HUES64 (cell line): Measurements from ENCODE around the gene MAP4K2.

ENCODE experiments used
- H3K27ac ChIP-seq: 2 replicates; pipeline ENCODE4 v1.7.0; 2013; ENCODE audit warnings: low read depth, low read length, inconsistent platforms
- H3K27me3 ChIP-seq: 2 replicates; pipeline ENCODE4 v1.6.1; 2013; ENCODE audit warnings: mild to moderate bottlenecking, low read length; ENCODE audit not compliant: insufficient read depth
- H3K36me3 ChIP-seq: 2 replicates; pipeline ENCODE4 v1.6.1; 2013; ENCODE audit warnings: mild to moderate bottlenecking, low read length; ENCODE audit not compliant: insufficient read depth
- H3K4me1 ChIP-seq: 2 replicates; pipeline ENCODE4 v1.6.1; 2013; ENCODE audit warnings: mild to moderate bottlenecking, low read length, moderate library complexity; ENCODE audit not compliant: insufficient read depth
- H3K4me3 ChIP-seq: 2 replicates; pipeline ENCODE4 v1.5.1; 2013; ENCODE audit warnings: mild to moderate bottlenecking, low read length, moderate library complexity
- H3K9ac ChIP-seq: 2 replicates; pipeline ENCODE4 v1.6.1; 2013; ENCODE audit warnings: mild to moderate bottlenecking, low read depth, low read length
- H3K9me3 ChIP-seq: 2 replicates; pipeline ENCODE4 v1.6.1; 2013; ENCODE audit warnings: low read depth, low read length; ENCODE audit not compliant: insufficient read depth
- WGBS: fragments of 150-250, 120-280 bp; methylation state at CpG from one replicate; pipeline ENCODE4 v1.1.7; 2013; ENCODE audit warnings: missing lambda C conversion rate; 5-methylcytosine and 5-hydroxymethylcytosine counted together

The MAP4K2 gene

DNA sequence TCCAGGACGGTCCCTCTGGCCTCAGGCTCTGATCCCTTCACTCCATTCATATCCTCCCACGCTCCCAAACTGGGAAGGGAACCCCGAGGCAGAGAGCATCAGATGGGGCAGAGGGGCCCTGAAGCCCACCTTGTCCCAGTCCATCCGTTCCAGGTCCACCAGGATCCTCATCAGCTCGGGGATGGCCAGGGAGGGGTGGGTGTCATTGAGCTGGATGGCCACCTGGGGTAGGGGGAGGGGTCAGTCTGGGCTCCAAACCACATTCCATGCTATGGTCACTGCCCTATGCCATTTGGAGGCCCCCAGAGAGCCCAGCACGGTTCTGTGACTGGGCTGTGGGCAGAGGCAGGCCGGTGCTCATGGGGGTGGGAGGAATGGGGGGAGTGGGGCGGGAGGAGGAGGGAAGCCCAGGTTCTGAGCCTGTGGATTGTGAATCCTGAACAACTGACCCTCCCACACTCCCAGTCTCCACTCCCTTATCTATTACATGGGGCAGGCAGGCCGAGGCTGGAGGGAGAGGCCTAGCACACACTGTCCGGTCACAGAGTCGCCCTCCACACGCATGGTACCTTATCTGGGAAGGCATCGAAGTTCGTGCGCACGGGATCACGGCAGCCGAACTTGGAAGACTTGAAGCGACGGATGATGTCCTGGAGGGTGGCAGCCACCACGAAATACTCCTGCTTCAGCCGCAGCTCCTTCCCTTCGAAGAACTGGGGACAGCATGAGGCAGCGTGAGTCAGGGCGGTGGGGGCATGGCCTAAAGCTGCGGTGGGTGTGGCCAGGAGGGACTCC lies 48.7 kb downstream of the MAP4K2 start:
- Histone ChIP-seq H3K9ac (no peak overlapping the region), H3K27me3 (no peaks in the 10 kb centered on the region), H3K27ac (no peak overlapping the region), H3K4me3 (no peak overlapping the region), H3K36me3 (no peaks in the 10 kb centered on the region), H3K4me1 (peaks cover 3% of the 10 kb centered on the region; the same call in 1 of the 2 replicates), H3K9me3 (no peaks in the 10 kb centered on the region)
- WGBS, result 87% methylated on average over 25 of the region's 26 CpGs

DNA sequence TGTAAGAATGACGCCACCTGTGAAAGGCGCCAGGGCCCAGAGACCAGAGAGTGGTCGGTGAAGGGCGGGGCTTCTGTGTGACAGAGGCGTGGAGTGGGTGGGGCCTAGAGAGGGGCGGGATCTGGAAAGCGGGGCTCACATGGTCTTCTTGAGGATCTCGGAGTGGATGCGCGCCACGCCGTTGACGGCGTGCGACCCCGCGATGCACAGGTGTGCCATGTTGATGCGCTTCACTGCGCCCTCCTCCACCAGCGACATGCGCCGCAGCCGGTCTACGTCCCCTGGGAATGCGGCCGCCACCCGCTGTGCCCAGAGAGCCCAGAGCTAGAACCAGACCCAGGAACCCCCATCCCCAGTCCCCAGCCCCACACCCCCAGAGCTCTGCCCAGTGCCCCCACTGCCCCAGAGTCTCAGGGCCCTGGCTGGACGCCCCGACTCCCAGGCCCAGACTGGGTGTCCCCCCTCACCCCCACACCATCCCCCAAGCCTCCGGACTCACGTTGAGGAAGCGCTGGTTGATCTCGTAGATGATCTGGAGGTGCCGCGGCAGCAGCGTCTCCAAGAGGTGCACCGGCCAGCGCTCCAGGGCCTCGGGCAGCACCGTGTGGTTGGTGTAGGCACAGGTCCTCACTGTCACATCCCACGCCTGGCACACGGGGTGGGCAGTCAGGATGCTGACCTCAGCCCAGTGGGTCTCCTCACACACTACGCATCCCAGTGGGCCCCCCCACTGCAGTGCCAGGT lies 49.5 kb downstream of the MAP4K2 start:
- Histone ChIP-seq H3K27me3 (no peaks in the 10 kb centered on the region), H3K36me3 (no peaks in the 10 kb centered on the region), H3K9me3 (no peaks in the 10 kb centered on the region), H3K27ac (no peak overlapping the region), H3K9ac (no peak overlapping the region), H3K4me3 (no peak overlapping the region), H3K4me1 (no peaks in the 10 kb centered on the region)
- WGBS, result 94% methylated on average over 43 of the region's 43 CpGs

DNA sequence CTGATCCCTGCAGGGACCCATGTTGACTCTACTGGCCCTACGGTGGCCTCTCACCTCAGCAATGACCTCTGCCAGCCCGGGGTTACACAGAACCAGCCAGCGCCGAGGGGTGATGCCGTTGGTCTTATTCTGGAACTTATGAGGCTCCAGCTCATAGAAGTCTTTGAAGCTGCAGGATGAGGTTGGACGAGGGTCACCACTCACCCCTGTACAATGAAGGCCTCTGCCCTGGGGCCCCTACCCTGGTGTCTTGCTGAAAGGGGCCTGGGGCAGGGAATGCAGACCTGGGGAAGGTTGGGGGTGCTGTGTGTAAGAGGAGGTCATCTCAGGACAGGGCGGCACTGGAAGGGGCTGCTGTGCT lies 50.0 kb downstream of the MAP4K2 start:
- WGBS, result 93% methylated on average over 7 of the region's 7 CpGs
- Histone ChIP-seq H3K9ac (no peak overlapping the region), H3K36me3 (no peaks in the 10 kb centered on the region), H3K4me3 (no peak overlapping the region), H3K27me3 (no peaks in the 10 kb centered on the region), H3K4me1 (no peaks in the 10 kb centered on the region), H3K9me3 (no peaks in the 10 kb centered on the region), H3K27ac (no peak overlapping the region)

DNA sequence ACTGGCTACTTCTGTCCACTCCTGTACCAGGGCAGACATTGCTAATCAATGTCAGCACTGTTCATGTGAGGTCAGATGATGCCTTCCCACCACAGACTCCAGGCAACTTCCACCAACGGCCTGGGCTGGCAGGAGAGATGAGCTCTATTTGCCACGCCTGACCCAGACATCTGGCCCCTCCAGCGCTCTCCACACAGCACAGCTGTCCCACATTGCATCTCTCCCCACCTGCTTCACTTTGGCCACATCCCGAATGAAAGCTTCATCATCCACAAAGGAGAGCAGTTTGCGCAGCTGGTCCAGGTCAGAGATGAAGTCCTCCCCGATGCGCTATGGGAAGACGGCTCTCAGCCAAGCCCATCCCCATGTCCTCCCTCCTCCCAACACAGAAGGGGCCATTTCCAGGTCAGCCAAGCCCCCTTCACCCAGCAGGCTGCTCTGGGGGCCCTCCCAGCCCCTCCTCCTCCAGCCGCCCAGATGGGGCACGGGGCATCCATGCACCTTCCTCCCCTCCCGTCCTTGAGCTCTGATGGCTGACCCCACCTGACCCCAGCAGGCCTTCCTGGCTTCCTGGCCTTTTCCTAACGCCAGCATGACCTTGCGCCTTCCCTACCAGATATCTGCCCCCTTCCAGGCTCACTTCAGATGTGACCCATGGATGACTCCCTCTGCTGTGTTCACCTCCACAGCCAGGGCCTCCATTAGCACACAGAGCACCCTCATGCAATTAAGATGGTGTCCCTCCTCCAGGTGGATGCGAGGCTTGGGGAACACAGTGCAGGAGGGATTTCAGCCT lies 50.6 kb downstream of the MAP4K2 start:
- Histone ChIP-seq H3K27ac (no peak overlapping the region), H3K4me1 (no peaks in the 10 kb centered on the region), H3K9ac (no peak overlapping the region), H3K27me3 (no peaks in the 10 kb centered on the region), H3K36me3 (no peaks in the 10 kb centered on the region), H3K4me3 (no peak overlapping the region), H3K9me3 (no peaks in the 10 kb centered on the region)
- 88% methylated on average over 14 of the region's 14 CpGs for WGBS

DNA sequence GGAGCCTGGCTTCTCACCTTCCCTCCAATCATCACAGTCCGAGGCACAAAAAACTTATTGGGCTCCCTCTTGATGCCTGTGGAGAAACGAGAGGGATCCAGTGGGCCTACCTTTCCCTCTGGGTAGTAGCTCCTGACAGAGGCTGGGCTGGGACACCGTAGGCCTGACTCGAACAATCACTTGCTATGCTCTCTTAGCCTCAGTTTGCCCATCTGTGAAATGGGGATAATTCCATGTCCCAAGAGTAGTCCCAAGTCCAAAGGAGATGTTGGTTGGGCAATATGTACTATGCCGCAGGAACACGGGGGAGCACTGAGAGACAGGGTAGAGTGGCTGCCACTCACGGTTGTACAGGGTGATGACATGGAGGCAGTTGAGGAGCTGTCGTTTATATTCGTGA lies 51.4 kb downstream of the MAP4K2 start:
- Histone ChIP-seq H3K9ac (no peak overlapping the region), H3K4me1 (no peaks in the 10 kb centered on the region), H3K36me3 (no peaks in the 10 kb centered on the region), H3K9me3 (no peaks in the 10 kb centered on the region), H3K27me3 (no peaks in the 10 kb centered on the region), H3K4me3 (no peak overlapping the region), H3K27ac (no peak overlapping the region)
- 93% methylated on average over 9 of the region's 9 CpGs for WGBS

DNA sequence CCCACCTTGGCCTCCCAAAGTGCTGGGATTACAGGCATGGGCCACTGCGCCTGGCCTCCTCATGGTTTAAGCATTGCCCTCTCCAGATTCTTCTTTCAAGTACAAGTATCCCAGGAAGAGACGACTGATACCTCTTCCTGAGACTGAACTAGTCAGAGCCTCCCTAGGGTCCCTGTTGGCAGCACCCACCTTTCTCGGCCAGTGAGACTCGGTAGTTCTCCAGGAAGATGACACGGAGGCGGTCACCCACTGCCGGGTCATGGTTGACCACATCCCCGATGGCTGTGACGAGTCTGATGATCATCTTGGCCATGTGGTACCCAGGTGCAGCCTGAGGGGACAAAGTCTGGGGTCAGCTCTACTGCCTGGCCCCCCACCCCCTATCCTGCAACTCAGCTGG lies 51.9 kb downstream of the MAP4K2 start:
- no peak overlapping the region for H3K27ac ChIP-seq
- H3K9ac ChIP-seq, result no peak overlapping the region
- no peaks in the 10 kb centered on the region for H3K36me3 ChIP-seq
- no peaks in the 10 kb centered on the region for H3K4me1 ChIP-seq
- H3K9me3 ChIP-seq, result no peaks in the 10 kb centered on the region
- no peak overlapping the region for H3K4me3 ChIP-seq
- H3K27me3 ChIP-seq, result no peaks in the 10 kb centered on the region
- WGBS, result 95% methylated on average over 9 of the region's 9 CpGs

DNA sequence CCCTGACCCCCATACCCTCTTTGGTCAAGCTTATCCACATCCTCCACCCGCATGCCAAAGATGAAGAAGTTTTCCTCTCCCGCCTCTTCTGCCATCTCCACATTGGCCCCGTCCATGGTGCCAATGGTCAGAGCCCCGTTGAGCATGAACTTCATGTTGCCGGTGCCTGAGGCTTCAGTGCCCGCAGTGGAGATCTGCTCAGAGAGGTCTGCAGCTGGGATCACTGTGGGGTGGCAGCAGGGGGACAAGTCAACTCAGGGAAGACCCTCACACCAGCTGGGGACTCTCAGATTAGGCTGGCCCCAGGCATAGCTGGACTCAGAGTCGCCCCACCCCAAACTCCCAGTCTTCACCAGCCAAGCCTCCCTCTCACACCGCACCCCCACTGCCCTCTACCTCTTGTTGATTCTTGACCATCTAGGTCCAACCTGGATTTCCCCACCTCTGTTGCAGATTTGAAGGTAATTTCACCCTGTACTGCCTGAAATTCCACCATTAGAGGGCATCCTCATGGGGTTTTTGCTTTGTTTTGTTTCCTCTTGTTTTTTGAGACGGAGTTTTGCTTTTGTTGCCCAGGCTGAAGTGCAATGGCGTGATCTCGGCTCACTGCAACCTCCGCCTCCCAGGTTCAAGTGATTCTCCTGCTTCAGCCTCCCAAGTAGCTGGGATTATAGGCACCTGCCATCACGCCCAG lies 52.5 kb downstream of the MAP4K2 start:
- WGBS, result 93% methylated on average over 12 of the region's 13 CpGs
- H3K4me3 ChIP-seq, result no peak overlapping the region
- no peak overlapping the region for H3K27ac ChIP-seq
- H3K27me3 ChIP-seq, result no peaks in the 10 kb centered on the region
- no peaks in the 10 kb centered on the region for H3K9me3 ChIP-seq
- H3K9ac ChIP-seq, result no peak overlapping the region
- no peaks in the 10 kb centered on the region for H3K4me1 ChIP-seq
- no peaks in the 10 kb centered on the region for H3K36me3 ChIP-seq

DNA sequence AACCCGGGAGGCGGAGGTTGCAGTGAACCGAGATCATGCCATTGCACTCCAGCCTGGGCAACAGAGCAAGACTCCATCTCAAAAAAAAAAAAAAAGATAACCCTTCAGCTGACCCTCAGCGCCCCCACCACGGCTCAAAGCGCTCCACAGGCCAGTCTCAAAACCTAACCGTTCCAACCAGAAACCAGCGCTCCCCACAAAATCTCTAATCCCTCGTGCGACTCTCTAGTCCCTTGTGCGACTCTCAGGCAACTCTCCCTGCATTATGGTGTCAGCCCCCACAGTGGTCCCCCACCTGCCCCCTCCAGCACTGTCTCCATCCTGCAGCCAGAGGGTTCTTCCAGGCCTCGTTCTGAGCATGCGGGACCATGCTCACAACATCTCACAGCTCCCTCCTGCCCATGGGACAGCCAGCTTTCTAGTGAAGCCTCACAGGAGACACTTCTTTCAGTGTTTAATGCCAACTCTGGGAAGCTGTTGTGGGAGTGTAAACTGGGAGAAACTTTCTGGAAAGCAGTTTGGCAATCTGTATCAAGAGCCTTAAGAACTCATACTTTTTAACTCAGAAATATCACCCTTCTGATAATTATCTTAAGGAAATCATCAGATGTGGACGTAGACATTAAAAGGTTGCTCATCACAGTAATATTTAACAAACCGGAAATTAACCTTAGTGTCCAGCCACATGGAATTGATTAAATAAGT lies 54.9 kb downstream of the MAP4K2 start:
- peaks cover 18% of the 10 kb centered on the region for H3K27me3 ChIP-seq
- no peaks in the 10 kb centered on the region for H3K36me3 ChIP-seq
- H3K27ac ChIP-seq, result no peak overlapping the region
- no peak overlapping the region for H3K4me3 ChIP-seq
- H3K9me3 ChIP-seq, result no peaks in the 10 kb centered on the region
- 87% methylated on average over 14 of the region's 15 CpGs for WGBS
- H3K4me1 ChIP-seq, result no peaks in the 10 kb centered on the region
- no peak overlapping the region for H3K9ac ChIP-seq

DNA sequence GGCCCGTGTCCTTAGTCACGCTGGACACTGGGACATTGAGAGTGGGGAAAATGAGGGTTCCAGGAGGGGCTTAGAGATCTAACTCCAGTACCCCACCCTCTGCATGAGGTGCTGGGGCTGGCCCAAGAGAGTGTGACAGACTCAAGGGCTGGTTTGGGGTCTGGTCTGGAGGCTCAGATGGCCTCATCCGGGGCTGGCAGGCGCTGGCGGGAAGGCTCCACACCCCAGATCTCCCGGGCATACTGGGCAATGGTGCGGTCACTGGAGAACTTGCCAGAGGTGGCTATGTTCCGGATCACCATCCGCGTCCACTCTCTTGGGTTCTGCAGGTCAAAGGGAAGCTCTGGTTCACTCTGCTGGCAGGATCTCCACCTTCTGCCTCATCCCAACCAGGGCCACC lies 56.5 kb downstream of the MAP4K2 start:
- H3K36me3 ChIP-seq, result no peaks in the 10 kb centered on the region
- peaks cover 34% of the 10 kb centered on the region for H3K27me3 ChIP-seq
- peak overlapping the region; percentile 70; the same call in 1 of the 2 replicates for H3K4me3 ChIP-seq
- 86% methylated on average over 10 of the region's 10 CpGs for WGBS
- H3K9me3 ChIP-seq, result no peaks in the 10 kb centered on the region
- H3K9ac ChIP-seq, result no peak overlapping the region
- peaks cover 2% of the 10 kb centered on the region; the same call in 1 of the 2 replicates for H3K4me1 ChIP-seq
- no peak overlapping the region for H3K27ac ChIP-seq

DNA sequence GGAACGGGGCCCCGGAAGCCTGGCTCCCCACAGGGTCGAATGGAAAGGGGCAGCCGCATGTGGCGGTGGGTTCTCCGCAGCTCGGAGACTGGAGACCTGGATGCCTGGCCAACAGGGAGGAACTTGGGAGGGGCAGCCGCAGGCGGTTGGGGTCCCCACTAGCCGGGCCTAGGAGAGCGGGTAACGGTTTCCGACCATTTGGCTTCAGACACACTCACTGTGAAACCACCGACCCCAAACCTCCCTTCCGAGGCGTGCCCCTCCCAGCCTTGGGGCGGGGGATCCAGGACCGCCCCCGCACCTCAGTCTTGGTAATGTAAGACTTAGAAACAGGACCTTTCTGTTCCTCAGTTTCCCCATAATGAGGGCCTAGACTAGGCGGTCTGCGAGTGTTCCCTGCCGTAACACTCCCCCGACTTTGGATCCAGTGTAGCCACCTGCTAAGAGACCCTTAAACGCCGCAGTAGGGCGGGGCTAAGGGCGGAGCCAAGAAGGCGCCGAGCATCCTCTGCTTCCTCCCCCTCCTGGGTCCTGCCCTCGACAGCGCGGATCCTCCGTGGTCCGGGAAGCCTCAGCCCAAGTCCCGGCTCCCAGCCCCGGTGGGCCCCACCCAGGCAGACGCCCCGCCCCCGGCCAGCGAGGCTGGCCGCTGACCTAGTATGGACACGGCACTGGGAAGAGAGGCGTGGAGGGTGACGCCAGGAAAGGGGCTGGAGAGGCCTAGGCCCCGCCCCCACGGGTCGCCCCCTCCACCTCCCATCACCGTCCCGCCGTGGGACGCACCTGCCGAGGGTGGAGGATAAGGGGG lies 57.3 kb downstream of the MAP4K2 start:
- H3K36me3 ChIP-seq, result no peaks in the 10 kb centered on the region
- H3K9ac ChIP-seq, result peak overlapping the region; percentile 11; the same call in 1 of the 2 replicates
- H3K27me3 ChIP-seq, result peaks cover 41% of the 10 kb centered on the region
- H3K4me3 ChIP-seq, result peak overlapping the region; percentile 70
- no peaks in the 10 kb centered on the region for H3K9me3 ChIP-seq
- H3K27ac ChIP-seq, result peak overlapping the region; percentile 55; the same call in 1 of the 2 replicates
- under 1% methylated on average over 42 of the region's 52 CpGs for WGBS
- peaks cover 8% of the 10 kb centered on the region; the same call in 1 of the 2 replicates for H3K4me1 ChIP-seq
